Mesothelial cell of epicardium (in vitro differentiated cells): ENCODE results near the gene BUB3. TPM values are rescaled to one million over a fixed set of nuclear protein-coding genes. Genes with fewer than 3 reads are reported as not detected.

Experiments used
- DNase-seq, 2 experiments: peaks; one replicate each; pipeline ENCODE4 v3.0.0; 2021; ENCODE audit warnings: low spot score in 2 of 2; ENCODE audit not compliant: unreplicated experiment in 2 of 2
- H3K27ac Mint-ChIP-seq: 2 replicates; pipeline ENCODE4 v1.8.0; 2021; ENCODE audit warnings: mixed read lengths
- H3K27me3 Mint-ChIP-seq: 2 replicates; pipeline ENCODE4 v1.8.0; 2021; ENCODE audit warnings: low read depth, mixed read lengths
- H3K36me3 Mint-ChIP-seq: 2 replicates; pipeline ENCODE4 v1.8.0; 2021; ENCODE audit warnings: mixed read lengths
- H3K4me1 Mint-ChIP-seq: 2 replicates; pipeline ENCODE4 v1.8.0; 2021; ENCODE audit warnings: mixed read lengths
- H3K4me3 Mint-ChIP-seq: 2 replicates; pipeline ENCODE4 v1.8.0; 2021; ENCODE audit warnings: mild to moderate bottlenecking, moderate library complexity, mixed read lengths
- H3K9me3 Mint-ChIP-seq: 2 replicates; pipeline ENCODE4 v1.8.0; 2021; ENCODE audit warnings: mixed read lengths
- total RNA-seq: library from RNA; stranded (reverse); gene quantifications from 3 replicates; pipeline ENCODE4 v1.2.1, GENCODE V29; 2021
- TF ChIP-seq, protein P1 (sequence below): fragments of 200-600 bp; sonication (generic); IDR thresholded peaks from one replicate; pipeline ENCODE4 v1.5.0; 2021; ENCODE audit warnings: antibody characterized with exemption; ENCODE audit not compliant: unreplicated experiment

Gene BUB3
- total RNA-seq, 1 donor from 2014 or later, result 71.5 TPM

- H3K4me3 Mint-ChIP-seq, result no peak overlapping the region
- H3K27me3 Mint-ChIP-seq, result no peaks in the 10 kb centered on the region
- H3K36me3 Mint-ChIP-seq, result peaks cover 9% of the 10 kb centered on the region
- H3K4me1 Mint-ChIP-seq, result peaks cover 2% of the 10 kb centered on the region
- no peak for DNase-seq
- TF ChIP-seq, protein P1, sequence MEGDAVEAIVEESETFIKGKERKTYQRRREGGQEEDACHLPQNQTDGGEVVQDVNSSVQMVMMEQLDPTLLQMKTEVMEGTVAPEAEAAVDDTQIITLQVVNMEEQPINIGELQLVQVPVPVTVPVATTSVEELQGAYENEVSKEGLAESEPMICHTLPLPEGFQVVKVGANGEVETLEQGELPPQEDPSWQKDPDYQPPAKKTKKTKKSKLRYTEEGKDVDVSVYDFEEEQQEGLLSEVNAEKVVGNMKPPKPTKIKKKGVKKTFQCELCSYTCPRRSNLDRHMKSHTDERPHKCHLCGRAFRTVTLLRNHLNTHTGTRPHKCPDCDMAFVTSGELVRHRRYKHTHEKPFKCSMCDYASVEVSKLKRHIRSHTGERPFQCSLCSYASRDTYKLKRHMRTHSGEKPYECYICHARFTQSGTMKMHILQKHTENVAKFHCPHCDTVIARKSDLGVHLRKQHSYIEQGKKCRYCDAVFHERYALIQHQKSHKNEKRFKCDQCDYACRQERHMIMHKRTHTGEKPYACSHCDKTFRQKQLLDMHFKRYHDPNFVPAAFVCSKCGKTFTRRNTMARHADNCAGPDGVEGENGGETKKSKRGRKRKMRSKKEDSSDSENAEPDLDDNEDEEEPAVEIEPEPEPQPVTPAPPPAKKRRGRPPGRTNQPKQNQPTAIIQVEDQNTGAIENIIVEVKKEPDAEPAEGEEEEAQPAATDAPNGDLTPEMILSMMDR, result no peak
- peaks cover 24% of the 10 kb centered on the region for H3K9me3 Mint-ChIP-seq
- H3K27ac Mint-ChIP-seq, result no peak overlapping the region
Observed at GRCh38 chr10:123213192-123213591, 59.0 kb downstream of the BUB3 start.

Other genes with a start within 250 kb of the BUB3 start
- gene FAM24A, start 243.8 kb upstream of the BUB3 start, total RNA-seq, result not detected in 3 replicates
- 12.6 to 15.7 TPM (median 13.5 TPM) in 3 replicates for gene C10orf88, start 200.2 kb upstream of the BUB3 start, total RNA-seq
- gene PSTK, start 174.0 kb upstream of the BUB3 start, total RNA-seq, result 7.7 to 9.1 TPM (median 8.2 TPM) in 3 replicates
- gene IKZF5, start 145.6 kb upstream of the BUB3 start, total RNA-seq, result 10.9 to 14.6 TPM (median 12.4 TPM) in 3 replicates
- 17.0 to 21.3 TPM (median 17.6 TPM) in 3 replicates for gene ACADSB, start 145.4 kb upstream of the BUB3 start, total RNA-seq
- not detected in 3 replicates for gene HMX3, start 18.4 kb upstream of the BUB3 start, total RNA-seq
- not detected in 3 replicates for gene HMX2, start 6.3 kb upstream of the BUB3 start, total RNA-seq